Measurements from ENCODE around the gene ZFPM1. TPM values are rescaled to one million over a fixed set of nuclear protein-coding genes. Genes with fewer than 3 reads are reported as not detected.
"Not testable (repeated sequence)": the region's sequence is repeated elsewhere in the genome, so short reads cannot be mapped to it uniquely, and the experiment has no call there.

ZFPM1 gene
- total RNA-seq, 1 donor from 2014 or later: 11.1 TPM

- DNase-seq (ENCODE audit: low read depth, low spot score): no peak
- Mint-ChIP-seq H3K9me3 (no peaks in the 10 kb centered on the region), H3K27ac (ENCODE audit: unreplicated experiment) (peak overlapping the region; percentile 71), H3K27me3 (ENCODE audit: low read depth) (no peaks in the 10 kb centered on the region), H3K4me1 (peaks cover 8% of the 10 kb centered on the region), H3K36me3 (ENCODE audit: low read depth) (no peaks in the 10 kb centered on the region), H3K4me3 (no peak overlapping the region)
- no peak for TF ChIP-seq CTCF (conservative IDR thresholded peaks at IDR 0.05)
Observed at GRCh38 chr16:88484505-88485365, 31.7 kb downstream of the ZFPM1 start.

- H3K4me1 Mint-ChIP-seq; H3K4me3 Mint-ChIP-seq; H3K27me3 Mint-ChIP-seq (ENCODE audit: low read depth); H3K9me3 Mint-ChIP-seq; DNase-seq (ENCODE audit: low read depth, low spot score); H3K27ac Mint-ChIP-seq (ENCODE audit: unreplicated experiment); H3K36me3 Mint-ChIP-seq (ENCODE audit: low read depth): not testable (repeated sequence)
Observed at GRCh38 chr16:88485366-88485741, 32.3 kb downstream of the ZFPM1 start.

GRCh38 chr16:88486398-88487123 is 33.5 kb downstream of the ZFPM1 start:
- H3K4me1 Mint-ChIP-seq: peaks cover 8% of the 10 kb centered on the region
- H3K27ac Mint-ChIP-seq (ENCODE audit: unreplicated experiment): no peak overlapping the region
- no peaks in the 10 kb centered on the region for H3K27me3 Mint-ChIP-seq (ENCODE audit: low read depth)
- no peaks in the 10 kb centered on the region for H3K9me3 Mint-ChIP-seq
- no peak for TF ChIP-seq CTCF (conservative IDR thresholded peaks at IDR 0.05)
- DNase-seq (ENCODE audit: low read depth, low spot score): no peak
- no peak overlapping the region for H3K4me3 Mint-ChIP-seq
- no peaks in the 10 kb centered on the region for H3K36me3 Mint-ChIP-seq (ENCODE audit: low read depth)

GRCh38 chr16:88487124-88487432 is 34.0 kb downstream of the ZFPM1 start:
- Mint-ChIP-seq H3K27ac (ENCODE audit: unreplicated experiment) (no peak overlapping the region), H3K36me3 (ENCODE audit: low read depth) (no peaks in the 10 kb centered on the region)

GRCh38 chr16:88487920-88488851 is 35.1 kb downstream of the ZFPM1 start:
- no peaks in the 10 kb centered on the region for H3K27me3 Mint-ChIP-seq (ENCODE audit: low read depth)
- peaks cover 8% of the 10 kb centered on the region for H3K4me1 Mint-ChIP-seq
- no peak overlapping the region for H3K27ac Mint-ChIP-seq (ENCODE audit: unreplicated experiment)
- H3K9me3 Mint-ChIP-seq: no peaks in the 10 kb centered on the region
- no peak for DNase-seq (ENCODE audit: low read depth, low spot score)
- H3K36me3 Mint-ChIP-seq (ENCODE audit: low read depth): no peaks in the 10 kb centered on the region
- H3K4me3 Mint-ChIP-seq: no peak overlapping the region
- no peak for TF ChIP-seq CTCF (conservative IDR thresholded peaks at IDR 0.05)

More at GRCh38 chr16:88487124-88487432, 34.0 kb downstream of the ZFPM1 start:
- H3K9me3 Mint-ChIP-seq: no peaks in the 10 kb centered on the region
- H3K27me3 Mint-ChIP-seq (ENCODE audit: low read depth): no peaks in the 10 kb centered on the region
- no peak for TF ChIP-seq CTCF (conservative IDR thresholded peaks at IDR 0.05)
- H3K4me1 Mint-ChIP-seq: peaks cover 8% of the 10 kb centered on the region
- no peak for DNase-seq (ENCODE audit: low read depth, low spot score)
- H3K4me3 Mint-ChIP-seq: no peak overlapping the region

Measured in neural crest cell (in vitro differentiated cells).